GM21367 (cell line): ENCODE measurements around the gene FARS2.
"Not testable (repeated sequence)": the region's sequence is repeated elsewhere in the genome, so short reads cannot be mapped to it uniquely, and the experiment has no call there.

Experiments used
- ATAC-seq: cut with Tn5 transposase; IDR thresholded peaks from one replicate; pipeline ENCODE4 v1.9.1; 2021; ENCODE audit not compliant: unreplicated experiment

FARS2 gene

DNA sequence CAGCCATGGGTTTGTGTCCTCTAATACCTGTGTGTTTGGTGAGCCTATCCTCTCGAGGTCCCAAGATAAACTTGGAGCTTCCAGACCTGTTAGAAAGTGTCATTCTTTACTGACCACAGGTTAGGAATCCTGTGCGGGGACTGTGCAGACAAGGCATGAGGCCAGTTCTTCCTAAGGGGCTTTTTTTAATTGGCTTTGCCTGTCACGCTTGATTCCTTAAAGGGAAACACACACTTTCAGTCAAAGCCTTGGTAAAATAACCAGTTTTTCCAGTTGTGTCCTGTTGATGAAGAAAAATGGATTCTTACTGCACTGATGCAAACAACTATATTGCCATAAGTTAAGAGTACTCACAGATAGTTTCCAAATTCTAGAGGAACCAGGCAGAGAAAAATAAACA is 303.4 kb downstream of the FARS2 start:
- not testable (repeated sequence) for ATAC-seq

DNA sequence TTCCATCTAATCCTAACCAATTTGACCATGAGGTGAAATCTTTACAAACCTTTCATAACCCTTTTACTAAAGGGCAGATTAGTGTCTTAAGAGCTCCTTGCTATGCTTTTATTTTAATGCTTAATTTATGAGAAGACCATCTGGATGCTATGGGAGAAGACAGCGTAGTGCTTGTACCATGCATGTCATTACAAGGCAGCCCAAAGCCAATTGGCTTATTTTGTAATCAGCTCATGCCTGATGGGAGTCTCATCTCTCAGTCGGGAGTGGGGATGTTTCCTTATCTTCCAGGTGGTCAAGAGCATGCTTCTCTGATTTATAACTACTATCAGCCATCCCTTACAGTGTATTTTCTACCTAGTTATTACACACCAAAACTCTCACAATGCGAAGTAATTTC is 304.7 kb downstream of the FARS2 start:
- no peak for ATAC-seq

DNA sequence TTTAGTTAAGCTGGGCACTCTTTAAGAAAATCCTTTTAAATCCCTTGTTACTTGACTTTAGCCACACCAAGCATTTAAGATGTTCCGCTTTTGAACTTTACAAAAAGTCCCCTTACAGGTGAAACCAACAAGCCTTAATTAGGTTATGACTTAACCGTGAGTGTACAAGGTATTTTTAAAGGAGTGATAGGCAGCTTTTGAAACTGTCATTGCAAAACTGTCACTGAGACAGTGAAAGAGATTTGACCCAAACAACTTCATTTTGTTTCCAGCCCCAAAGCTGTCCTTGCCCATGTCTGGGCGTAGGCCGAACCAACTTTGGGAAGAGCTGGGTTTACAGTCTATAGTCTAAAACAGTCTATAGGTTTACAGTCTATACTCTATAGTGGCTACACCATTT is 305.4 kb downstream of the FARS2 start:
- peak; percentile 55 for ATAC-seq

DNA sequence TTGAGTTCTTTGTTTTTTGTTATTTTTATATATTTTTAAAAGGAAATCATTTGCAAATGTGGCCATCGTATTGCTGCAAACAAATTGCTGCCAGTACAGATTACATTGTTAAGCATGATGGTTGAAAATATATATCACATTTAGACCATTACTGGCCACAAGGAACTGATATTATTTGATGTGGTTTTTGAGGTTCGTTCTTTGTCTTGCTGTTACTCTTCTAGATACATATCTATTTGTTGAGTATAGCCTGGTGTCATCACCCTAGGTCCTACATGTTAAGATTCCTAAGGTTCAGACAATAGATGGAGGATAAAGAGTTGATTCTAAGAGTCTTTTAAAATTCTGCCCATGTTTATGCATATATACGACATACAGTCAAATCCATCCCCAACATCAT is 306.0 kb downstream of the FARS2 start:
- ATAC-seq, result no peak

DNA sequence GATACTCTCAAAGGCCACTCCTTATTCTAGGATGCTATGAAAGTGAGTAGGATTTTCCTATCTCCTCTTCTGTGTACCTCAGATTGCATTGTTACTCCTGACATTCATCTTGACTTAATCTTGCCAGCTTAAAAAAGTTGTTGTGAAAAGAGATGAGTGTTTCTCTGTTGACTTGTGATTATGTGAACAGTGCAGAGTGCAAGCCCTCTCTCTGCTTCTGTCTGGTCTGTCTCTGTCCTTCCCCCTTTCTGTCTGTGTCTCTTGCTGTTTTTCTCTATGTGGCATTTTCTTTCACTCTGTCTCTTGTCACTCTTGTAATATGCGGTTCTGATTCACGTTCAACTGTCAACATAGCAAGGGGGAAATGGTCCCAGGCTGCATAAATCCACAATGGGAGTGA is 306.6 kb downstream of the FARS2 start:
- ATAC-seq, result no peak

DNA sequence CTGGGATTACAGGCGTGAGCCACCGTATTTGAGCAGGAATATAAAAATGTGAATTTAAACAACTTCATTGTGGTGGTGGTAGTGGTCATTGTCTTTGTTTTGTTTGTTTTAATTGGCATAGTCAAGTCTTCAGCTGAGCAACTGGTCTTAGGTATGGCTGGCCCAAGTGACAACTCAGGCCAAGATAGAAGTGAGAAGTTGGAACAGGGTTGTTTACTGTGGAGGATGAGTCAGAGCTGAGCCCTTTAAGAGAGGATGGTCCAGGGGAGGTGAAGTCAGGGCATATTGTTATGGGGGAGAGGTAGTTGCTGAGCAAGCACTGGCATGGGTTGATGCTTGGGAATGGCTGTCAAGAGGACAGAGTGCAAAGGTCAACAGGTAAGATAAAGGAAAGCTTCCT is 308.2 kb downstream of the FARS2 start:
- no peak for ATAC-seq

DNA sequence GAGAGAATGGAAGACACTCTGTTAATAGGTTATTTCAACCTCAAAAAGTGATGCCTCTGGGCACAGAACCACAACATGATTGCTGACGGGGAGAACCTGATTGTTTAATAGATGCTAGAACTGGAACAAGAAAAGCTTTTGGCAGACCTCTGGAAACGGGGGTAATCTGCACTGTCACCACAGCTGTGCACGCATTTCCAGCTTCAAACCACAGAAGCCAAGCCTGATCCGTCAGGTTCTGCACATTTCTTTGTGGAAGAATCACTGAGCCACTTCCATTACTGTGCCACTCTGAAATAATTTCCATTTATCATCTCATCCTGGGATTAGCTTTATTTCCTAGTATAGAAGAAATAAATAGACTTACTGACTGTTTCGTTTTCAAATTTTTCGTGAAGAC is 309.3 kb downstream of the FARS2 start:
- ATAC-seq, result no peak

DNA sequence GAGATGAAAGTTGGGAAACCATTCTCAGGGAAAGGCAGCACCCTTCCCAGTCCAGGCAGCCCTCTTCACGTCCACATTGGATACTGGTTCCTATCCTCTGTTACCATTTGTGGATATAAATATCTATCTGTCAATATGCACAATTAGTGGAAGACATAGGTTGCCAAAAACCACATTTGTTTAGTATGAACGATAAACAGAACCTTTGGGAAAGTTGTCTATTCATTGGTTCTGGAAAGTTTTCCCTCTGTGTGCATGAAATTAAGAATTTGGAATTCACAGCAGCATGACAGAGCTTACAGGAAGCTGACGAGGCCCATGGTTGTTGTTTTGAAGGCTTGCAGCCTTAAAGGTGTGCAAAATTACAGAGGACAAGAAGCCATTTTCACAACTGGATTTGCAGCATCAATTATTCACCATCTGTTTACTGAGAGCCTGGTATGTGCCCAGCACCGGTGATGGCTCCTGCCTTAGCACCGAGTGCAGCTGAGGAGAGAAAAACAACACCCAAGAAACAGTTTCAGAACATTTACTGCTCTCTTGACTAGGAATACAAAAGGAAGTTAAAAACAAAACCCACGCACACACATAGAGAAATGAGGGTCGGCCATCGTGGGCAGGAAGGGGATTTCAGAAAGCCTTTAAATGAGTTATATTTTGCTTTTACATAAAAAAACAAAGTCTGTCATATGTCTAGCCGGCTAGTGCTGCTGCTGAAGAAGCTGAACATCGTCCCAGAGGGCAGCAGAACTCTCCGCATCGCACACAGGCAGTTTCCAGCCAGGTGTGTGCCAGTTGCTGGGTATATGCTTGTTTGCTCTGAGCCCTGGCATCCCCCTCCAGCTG is 319.6 kb downstream of the FARS2 start:
- ATAC-seq, result no peak

DNA sequence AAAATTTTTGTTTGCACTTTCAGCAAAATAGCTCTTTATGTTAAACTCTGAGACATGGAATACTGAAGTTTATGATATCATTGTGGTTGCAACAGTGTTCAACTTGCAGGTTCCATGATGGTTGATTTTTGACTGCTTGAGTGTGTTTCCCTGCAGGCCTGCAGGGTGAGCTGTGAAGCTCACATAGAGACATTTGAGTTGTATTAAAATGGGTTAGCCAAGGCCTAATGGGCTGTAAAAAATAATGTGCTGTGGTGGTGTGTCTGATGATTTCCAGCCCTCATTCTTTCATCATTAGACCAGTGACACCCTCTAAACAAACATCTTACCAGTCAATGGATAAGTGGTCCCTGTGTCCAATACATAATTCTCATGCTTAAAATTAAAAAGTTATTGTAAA is 321.4 kb downstream of the FARS2 start:
- ATAC-seq, result no peak

DNA sequence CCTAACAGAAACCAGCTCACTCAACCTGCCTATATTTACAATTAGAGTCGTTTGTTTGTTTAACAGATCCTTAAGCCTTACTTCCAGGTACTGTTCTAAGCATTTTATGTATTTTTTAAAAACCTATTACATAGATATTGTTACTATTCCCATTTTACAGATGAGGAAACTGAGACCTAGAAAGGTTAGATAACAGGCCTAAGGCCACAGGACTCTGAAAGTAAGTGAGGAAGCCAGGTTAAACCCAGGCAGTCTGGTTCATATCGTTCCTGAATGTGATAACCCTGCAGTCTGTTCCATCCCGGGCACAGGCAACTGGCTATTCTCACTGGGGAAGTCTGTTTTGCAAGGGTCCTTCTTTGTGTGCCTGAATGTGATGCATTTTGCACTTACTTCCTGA is 322.2 kb downstream of the FARS2 start:
- ATAC-seq, result no peak

DNA sequence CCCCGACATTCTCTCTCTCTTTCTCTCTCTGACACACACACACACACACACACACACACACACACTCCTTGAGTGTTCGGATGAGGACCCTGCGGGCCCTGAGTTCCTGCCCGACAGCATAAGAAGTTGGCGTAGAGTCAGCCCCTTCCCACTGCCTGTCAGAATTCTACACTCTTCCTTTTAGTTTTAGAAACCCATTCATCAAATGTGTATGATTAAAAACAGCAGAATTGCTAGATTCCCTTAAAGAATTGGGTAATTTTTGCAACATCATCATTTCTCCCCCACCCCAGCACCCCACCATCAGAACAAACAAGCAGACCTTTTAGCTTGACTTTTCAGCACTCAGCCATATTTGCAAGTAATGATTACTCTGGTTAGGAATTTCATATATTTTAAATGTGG is 322.8 kb downstream of the FARS2 start:
- no peak for ATAC-seq

DNA sequence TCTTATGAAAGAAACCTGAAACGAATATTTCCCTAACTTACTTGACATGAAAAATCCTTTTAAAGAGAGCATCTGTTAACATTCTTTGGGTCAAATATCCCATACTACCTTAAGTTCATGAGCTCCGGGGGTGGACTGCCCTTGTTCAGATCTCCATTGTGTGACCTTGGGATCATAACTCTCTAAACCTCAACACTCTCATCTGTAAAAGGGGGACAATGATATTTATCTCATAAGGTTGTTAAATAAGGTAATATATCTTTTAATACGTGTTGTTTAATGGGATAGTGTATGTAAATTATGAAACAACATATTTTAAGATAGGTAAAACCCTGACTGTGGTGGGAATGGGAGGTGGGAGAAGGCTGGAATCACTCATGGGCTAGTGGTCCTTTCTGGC is 326.3 kb downstream of the FARS2 start:
- no peak for ATAC-seq

DNA sequence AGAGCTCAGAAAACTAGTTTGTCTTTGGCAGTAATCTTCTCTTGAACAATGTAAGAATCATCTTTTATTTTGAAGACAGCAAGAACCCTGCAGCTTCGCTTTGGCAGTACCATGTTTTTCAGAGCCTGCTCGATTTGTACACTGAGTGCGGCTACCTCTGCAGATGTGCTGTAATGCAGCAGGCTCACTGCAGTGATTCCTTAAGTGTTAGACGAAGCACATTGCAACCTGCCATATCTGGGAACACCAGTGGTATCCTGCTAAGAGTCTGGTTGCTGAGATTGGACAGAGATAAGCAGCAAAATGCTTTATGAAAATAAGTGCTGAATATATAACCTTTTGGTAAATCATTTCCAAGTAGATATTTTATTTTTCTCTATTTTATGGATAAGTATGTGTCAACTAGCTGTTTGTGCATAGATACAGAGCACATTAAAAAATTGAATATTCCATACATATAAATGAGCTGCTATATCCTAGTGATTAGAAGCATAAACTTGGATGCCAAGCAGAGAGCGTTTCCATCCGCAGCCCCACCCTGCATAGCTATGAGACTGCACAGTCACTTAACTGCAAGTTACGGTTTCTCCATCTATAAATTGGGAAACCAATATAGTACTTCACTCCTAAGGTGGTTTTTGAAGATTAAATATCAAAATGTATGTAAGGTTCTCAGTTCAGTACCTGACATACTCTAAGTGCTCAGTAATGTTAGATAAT is 328.3 kb downstream of the FARS2 start:
- ATAC-seq, result no peak

DNA sequence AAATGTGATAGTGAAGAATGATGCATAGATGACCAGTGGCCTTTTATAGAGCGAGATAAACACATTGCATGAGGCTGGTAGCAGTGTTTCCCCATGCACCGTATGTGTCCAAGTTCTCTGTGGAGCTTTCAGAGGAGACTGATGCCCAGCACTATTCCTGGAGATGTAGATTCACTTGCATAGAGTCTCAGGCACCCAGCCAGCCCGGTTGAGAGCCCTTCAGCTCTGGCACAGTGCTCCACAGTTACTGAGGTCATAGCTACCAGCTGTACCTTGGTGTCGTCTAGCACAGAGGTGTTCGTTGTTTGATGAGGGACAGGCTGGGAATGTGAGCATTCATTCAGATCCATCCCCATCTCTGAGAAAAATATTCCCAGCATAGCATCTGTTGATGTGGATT is 328.9 kb downstream of the FARS2 start:
- no peak for ATAC-seq

DNA sequence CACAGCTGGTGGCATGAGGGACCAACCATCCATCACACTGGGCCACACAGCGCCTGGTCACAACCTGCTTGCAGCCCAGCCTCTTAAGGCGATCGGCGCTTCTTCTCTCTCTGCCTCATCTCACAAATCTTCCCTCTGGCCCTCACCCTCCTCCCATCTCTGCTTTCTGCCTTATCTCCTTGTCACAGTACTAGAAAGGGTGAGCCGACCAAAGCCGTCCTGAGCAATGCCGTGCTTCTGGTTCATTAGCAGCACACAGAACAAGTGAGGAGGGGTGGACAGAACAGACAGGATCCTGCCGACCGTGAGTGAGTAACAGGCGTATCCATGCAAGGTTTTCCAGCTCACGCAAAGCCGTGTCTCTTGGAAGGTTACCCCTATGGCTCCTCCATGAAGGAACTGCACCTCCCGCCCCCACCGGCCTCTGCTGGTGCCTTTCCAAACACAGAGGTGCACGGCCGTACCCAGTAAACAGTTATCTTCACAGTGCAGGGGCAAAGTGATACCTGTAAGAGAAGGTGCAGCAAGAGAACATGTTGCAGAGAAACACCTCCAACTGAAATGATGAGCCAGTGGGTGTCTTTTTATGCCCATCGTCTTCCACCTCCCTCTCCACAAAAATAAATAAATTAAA is 331.7 kb downstream of the FARS2 start:
- ATAC-seq, result no peak

DNA sequence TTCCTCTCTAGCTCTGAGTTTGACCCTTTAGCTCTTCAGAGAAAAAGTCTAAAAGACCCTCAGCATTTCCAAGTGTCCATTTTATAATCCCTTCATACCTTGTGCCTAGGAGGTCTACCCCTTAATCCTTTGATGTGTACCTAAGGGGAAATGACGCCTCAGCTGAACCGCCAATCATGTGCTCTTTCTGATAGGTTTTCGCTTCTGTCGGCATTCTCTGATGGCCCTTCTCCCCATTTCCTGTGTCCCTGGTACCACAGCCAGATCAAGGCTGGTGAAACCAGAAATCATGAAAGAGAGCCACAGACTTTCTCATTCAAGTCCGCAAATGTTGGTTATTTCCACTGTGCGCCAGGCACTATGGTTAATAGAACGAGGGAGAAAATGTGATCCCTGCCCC is 333.9 kb downstream of the FARS2 start:
- ATAC-seq, result no peak

DNA sequence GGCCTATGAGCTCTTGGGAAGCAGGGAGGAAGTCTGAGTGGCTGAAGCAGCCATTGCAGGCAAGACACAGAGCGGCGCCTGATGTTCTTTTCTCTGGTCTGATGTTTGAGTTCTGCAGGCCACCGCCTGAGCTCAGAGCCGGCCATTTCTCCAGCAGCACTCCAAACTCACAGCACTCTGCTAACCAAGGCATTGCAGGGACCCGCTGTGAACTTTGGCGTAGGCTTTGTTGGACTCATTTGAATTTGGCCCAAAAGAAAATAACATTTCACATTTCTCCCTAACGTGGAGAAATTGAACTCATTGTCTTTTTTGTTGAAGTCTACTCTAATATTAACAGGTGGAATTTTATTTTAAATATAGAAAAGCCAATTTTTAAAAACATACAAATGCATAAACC is 336.1 kb downstream of the FARS2 start:
- ATAC-seq, result no peak

DNA sequence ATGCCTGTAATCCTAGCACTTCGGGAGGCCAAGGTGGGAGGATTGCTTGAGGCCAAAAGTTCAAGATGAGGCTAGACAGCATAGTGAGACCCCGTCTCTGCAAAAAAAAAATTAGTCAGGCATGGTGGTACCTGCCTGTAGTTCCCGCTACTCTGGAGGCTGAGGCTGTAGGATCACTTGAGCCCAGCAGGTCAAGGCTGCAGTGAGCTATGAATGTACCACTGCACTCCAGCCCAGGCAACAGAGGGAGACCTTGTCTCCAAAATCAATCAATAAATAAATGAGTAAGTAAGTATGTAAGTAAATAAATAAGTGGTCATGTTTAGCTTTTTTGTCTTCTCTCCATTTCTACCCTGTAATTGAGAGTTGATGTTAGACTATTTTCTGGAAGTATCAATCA is 336.8 kb downstream of the FARS2 start:
- no peak for ATAC-seq

DNA sequence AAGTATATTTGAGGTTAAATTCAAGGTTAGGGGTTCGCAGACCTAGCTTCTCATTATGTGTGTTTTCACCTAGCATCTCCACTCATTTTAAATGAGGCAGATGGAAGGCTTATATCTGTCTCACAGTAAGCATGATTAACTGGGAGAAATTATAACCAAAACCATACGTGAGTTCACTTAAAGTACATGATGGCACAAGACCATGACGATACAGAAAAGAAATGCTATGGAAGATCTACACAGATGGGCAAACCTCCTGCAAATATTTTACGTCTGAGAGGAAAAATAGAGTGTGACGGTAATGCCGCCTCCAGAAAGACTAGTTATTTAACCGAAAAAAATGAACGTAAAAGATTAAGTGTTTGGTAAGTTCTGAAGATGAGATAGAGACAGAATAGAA is 337.8 kb downstream of the FARS2 start:
- ATAC-seq, result no peak

DNA sequence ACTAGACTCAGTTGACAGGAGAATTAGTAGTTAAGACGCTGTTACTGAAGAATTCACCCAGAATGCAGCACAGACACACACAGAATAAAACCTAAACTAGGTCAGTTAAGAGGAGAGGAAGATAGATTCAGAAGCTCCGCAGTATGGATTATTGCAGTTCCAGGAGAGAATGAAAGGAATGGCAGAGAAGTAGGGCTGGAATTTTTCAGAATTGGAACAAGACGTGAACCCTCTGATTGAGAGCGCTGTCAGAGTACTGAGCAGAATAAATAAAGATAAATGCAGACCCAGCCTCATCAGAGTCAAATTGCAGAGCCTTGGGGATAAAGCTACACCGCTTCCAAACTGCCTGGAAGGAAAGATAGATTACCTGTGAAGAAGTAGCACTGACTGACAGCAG is 344.6 kb downstream of the FARS2 start:
- no peak for ATAC-seq

DNA sequence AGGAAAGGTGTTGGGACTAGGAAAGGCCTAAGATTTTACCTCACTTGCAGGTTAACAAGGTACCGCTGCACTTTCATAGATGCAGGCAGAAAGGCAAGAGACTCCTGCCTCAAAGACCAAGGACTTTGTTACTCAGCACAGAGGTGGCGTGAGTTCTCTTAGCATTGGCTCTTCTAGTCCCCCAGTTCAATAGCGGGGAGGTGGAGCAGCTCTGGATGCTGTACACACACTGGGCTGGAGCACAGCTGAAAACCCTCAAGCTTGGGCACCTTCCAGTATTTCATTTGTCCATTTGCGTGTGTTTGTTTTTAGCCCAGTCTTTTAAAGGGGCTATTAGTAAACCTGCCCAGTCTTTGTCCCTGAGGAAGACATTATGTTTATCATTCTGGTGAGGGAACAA is 345.2 kb downstream of the FARS2 start:
- no peak for ATAC-seq

DNA sequence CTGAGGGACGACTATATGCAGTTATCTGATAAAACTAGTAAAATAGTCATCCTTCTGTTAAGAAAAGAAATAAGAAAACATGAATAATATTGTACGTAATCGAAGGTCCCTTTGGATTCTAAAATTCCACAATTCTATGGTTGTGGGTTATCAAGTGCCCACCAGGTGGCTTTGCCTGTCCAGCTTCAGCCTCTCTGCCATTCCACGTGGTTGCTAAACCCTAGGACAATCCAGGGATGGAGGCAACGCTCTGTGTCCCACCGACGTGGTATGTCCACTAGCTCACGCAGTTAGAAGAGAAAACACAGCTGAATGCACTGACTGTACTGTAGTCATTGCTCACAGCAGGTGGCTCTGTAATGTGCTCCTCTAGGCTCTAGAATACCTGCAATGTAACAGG is 349.3 kb downstream of the FARS2 start:
- no peak for ATAC-seq
